Epithelial cell of proximal tubule (primary cell): ENCODE measurements around the gene TMC2. TPM values are rescaled to one million over a fixed set of nuclear protein-coding genes. Genes with fewer than 3 reads are reported as not detected.

Experiments used
- DNase-seq: peaks from one replicate; pipeline ENCODE4 v3.0.0-alpha.2; 2011; ENCODE audit warnings: low read depth
- H3K4me3 ChIP-seq: 2 replicates; pipeline ENCODE4 v1.5.1; 2011; ENCODE audit warnings: low read depth, mild to moderate bottlenecking, low read length
- CTCF ChIP-seq: conservative IDR thresholded peaks from 2 replicates; pipeline ENCODE4 v1.5.1; 2012; ENCODE audit warnings: low read depth, mild to moderate bottlenecking, low read length
- total RNA-seq: library from RNA; depleted of rRNA; stranded (reverse); fragments of >200 nt; gene quantifications from 2 replicates; pipeline ENCODE4 v1.2.3, GENCODE V29; 2015

Gene TMC2
- total RNA-seq, 1 donor from 2014 or later, result not detected

- TF ChIP-seq CTCF, result no peak
- no peak overlapping the region for H3K4me3 ChIP-seq
- no peak for DNase-seq
Observed at GRCh38 chr20:2533118-2533517, 3.3 kb upstream of the TMC2 start.

GRCh38 chr20:2535711-2536559 lies 438 bp upstream of the TMC2 start:
- H3K4me3 ChIP-seq, result no peak overlapping the region
- no peak for DNase-seq
- TF ChIP-seq CTCF, result no peak

- H3K4me3 ChIP-seq, result no peak overlapping the region
- no peak for TF ChIP-seq CTCF
- no peak for DNase-seq
Observed at GRCh38 chr20:2537101-2537500, 728 bp downstream of the TMC2 start.

- DNase-seq, result no peak
- TF ChIP-seq CTCF, result no peak
- no peak overlapping the region for H3K4me3 ChIP-seq
Observed at GRCh38 chr20:2538356-2538755, 2.0 kb downstream of the TMC2 start.

GRCh38 chr20:2538931-2539720 lies 2.8 kb downstream of the TMC2 start:
- no peak for DNase-seq
- H3K4me3 ChIP-seq, result no peak overlapping the region
- no peak for TF ChIP-seq CTCF

GRCh38 chr20:2541940-2542339 lies 5.6 kb downstream of the TMC2 start:
- no peak for TF ChIP-seq CTCF
- no peak overlapping the region for H3K4me3 ChIP-seq
- DNase-seq, result no peak

- no peak for TF ChIP-seq CTCF
- H3K4me3 ChIP-seq, result no peak overlapping the region
- no peak for DNase-seq
Observed at GRCh38 chr20:2542361-2542760, 6.0 kb downstream of the TMC2 start.
